Inferior parietal cortex (tissue), 1 donor: ENCODE measurements around the gene ING4.

ENCODE experiments used
- DNase-seq: peaks from one replicate; pipeline ENCODE4 v3.0.0-alpha.2; 2016; ENCODE audit errors: extremely low spot score

ING4 gene

DNA sequence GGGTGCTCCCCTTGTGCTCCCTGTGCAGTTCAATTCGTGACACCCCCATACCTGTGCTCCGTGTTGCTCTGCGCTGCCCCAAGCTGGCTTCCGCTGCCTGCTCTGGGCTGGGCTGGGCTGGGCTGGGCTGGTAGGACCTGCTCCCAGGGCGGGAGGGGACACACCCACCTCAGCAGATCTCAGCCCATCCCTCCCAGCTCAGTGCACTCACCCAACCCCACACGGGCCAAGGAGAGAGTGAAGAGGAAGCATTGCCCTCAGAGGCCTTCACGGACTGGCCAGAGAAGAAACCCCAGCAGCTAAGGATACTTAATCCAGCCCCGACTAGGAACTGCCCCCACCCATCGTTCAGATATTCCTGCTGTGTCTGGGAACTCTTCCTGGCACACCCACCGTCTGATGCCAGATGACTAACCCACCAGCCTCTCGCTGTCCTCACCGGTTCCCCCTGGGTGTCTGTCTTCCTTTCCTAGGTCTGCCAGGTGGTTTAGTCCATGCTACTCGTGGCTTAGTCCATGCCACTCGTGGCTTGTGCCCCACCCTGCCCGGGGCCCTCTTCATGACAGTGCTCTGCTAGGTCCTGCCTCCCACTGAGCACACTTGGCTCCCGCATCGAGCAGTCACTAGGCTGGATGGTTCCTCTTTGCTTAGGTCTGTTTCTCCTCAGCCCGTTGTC, 26.9 kb downstream of the ING4 start, which contains the start of gene LPAR5:
TSS of gene LPAR5 (minus strand) at position 104 of the 676 bp plus-strand sequence. CDS start 14,711 bp downstream, outside the sequence.
- no peak for DNase-seq

DNA sequence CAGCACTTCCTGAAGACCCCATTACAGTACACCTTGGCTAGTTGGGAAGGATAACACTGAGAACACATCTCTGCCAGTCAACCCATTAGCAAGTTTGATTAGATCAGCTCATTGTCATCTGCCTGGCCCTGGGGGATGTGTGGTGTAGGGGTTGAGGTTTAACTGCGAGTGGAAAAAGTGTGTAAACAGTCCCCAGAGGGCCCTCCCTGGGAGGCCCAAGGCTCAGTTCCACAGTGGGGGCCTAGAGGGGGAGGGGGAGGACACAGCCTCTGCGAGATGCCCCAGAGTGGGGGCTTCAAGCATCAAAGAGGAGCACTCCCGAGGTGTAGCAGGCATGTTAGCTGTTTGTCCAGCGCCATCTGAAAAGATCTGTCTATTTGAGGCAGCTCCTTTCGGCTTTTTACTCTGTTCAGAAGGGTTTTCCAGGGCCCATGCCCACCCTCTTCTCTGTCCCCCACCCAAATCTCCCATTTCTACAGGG, 27.5 kb downstream of the ING4 start:
- DNase-seq: no peak

DNA sequence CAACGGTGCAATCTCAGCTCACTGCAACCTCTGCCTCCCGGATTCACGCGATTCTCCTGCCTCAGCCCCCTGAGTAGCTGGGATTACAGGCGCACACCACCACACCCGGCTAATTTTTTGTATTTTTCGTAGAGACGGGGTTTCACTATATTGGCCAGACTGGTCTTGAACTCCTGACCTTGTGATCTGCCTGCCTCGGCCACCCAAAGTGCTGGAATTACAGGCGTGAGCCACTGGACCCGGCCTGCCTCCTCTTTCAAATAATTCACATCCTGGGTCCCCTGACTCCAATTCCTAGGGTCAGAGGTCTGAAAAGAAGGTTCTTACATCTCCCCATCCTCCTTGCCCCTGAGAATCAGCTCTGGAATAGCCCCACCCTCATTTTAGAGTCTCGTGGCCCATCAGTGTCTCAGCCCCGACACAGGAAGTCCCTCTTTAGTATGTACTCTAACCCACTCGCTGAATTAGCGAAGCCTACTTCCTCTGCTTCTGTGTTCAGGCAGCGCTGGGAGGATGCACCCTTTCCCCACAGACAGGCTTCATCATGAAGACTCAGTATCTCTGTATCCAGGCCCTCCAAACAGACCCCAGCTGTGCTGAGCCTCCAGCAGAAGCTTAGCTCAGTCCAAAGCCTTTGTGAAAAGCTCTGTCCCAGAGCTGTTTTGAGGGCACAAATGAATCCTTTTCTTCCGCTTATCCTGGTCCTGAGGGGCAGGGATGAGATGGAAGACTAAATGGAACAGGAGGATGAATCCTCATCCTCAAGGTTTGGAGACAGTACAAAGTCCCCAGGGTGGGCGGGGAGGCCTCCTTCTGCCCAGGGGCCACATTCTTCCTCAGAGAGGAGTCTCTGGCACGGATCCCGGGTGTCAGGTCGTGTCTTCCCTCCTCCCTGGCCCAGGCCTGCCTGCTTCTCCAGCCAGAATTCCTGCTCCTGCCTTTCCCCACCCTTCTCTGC, 30.6 kb downstream of the ING4 start:
- DNase-seq: no peak

DNA sequence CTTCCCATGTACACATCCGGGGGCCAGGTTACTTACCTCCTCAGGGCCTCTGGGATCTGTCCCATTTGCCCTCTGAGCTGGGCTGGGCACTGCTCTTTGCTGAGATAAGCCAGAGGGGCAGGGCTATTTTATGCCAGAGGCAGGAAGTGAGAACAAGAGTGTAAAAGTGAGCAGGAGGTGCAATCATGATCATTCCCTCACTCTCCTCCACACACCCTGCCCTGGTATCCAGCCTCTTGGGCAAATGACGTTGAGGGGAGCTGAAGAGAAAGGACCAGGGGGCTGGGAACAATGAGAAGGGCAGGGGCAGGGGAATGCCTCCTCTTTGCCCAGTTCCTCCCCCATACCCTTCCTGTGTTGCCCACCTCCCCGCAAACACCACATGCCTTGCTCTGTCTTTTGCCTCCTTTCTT, 31.4 kb downstream of the ING4 start:
- DNase-seq: no peak

DNA sequence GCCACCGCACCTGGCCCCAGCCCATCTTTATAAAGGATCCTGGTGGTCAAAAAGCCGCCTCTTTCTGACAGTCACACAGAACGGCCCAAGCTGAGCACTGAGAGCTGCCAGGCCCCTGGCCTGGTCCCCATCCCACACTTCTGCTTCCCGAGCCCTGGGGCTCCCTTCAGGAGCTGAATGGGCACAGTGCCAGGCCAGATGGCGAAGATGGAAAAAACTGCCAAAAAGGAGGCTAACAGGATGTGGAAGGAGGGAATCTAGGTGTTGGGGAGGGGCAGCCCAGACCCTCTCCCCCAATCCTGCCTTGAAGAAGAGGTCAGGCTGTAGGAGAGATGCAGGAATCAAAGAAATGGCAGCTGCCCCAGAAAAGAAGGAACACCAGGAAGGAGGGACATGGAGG, 32.2 kb downstream of the ING4 start:
- DNase-seq: no peak

DNA sequence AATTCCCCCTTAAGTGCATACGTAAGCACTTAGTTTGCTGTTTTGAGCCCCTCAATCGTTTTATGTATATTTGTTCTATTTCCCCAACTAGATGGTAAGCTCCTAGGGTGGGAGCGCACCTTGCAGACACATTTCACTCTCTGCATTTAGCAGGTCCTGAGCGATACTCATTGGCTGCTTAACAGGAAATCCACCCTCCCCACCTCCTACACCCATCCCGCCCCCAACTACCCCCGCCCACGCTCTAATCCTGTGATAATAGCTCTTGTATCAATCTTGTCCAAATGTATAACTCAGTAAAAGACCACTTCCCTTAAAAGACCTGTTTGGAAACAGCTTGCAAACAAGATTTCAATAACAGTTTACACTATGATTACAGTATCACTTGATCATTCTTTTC, 35.3 kb downstream of the ING4 start:
- no peak for DNase-seq

DNA sequence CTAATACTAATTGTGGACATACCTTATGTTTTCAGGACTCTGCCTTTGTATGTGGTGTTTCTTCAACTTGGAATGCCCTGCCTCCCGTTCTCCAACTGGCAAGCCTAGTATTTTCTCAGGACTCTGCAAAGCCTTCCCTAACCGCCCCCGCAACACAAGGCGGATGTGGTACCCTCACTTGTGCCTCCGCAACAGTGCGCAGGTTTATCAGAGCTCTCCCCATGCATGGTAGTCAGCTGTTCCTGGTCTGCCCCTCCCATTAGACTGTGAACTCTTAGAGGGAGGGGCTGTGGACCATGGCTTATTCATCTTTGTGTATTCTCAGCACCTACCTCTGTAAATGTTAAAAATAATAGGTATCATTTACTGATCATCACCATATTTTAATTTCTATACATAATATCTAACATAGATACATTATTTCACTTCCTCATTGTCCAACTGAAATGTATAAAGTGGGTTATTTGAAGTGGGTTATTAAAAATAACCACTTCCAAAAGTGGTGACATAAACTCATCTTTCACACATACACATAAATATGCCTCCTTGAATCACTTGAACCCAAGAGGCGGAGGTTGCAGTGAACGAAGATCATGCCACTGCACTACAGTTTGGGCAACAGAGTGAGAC, 36.1 kb downstream of the ING4 start:
- DNase-seq: no peak

DNA sequence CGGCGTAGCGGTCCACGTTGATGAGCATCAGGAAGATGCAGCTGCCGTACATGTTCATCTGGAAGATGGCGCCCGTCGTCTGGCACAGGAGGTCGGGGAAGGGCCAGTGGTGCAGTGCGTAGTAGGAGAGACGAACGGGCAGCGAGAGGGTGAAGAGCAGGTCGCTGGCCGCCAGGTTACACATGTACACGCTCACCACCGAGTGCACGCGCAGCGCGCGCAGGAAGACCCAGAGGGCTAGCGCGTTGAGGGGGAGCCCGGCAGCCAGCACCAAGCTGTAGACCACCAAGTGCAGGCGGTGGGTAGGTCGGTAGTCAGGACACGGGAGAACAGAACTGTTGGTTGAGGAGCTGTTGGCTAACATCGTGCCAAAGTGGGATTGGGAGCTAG, 42.0 kb downstream of the ING4 start:
- no peak for DNase-seq

DNA sequence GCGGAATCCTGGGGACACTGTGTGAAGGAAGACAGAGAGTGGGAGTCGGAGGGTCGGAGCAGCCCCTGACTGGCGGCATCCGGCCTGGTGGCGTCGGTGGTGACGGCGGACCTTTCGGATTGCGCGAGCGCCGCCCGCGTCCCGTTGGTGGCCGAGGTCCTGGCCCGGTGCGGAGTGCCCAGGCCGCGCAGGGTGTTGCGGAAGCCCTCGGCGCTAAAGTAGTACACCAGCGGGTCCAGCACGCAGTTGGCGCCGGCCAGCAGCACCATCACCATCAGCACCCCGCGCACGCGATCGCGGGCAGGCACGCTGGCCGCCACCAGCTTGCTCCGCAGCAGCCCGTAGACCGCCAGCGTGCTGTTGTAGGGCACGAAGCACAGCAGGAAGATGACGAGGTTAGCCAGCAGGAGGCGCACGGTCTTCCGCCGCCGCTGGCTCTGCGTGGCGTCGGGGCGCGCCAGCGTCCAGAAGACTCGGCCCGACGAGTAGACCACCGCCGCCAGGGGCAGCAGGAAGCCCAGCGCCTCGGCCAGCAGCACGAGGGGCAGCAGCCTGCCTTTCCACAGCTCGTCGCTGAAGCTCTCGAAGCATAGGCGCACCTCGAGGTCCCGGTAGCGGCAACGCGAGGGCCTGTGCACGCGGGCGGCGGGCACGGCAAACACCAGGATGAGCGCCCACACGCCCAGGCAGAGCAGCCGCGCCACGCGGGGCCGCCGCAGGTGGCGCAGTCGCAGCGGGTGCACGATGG, 42.6 kb downstream of the ING4 start:
- DNase-seq: no peak

DNA sequence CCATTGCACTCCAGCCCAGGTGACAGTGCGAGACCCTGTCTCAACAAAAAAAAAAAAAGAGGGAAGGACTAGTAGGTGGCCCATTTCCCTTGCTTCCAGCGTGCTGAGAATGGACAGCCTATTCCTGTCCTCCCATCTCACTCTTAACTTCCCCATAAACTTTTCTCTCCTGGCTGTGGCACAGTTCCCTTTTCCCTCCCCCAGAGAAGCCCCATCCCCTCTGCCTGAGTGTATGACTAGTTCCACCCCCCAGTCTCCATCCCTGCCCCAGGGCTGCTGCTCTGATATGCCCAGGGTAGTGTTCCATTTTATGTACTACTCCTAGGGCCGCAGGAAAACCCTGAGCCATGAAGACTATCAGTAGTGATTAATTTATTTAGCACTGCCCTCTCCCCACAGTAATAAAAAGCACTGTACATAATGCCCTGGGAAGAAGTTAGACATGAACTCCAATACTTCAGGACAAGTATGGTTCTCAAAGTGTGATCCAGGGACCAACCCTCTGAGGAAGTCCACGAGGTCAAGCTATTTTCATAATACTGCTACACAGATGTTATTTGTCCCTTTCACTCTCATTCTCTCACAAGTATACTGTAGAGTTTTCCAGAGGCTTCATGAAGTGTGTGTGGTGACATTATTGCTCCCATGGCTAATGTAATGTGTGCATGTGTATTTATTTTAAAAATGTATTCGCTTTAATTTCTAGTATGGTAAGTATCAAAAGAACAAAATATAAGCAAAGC, 44.3 kb downstream of the ING4 start:
- no peak for DNase-seq

DNA sequence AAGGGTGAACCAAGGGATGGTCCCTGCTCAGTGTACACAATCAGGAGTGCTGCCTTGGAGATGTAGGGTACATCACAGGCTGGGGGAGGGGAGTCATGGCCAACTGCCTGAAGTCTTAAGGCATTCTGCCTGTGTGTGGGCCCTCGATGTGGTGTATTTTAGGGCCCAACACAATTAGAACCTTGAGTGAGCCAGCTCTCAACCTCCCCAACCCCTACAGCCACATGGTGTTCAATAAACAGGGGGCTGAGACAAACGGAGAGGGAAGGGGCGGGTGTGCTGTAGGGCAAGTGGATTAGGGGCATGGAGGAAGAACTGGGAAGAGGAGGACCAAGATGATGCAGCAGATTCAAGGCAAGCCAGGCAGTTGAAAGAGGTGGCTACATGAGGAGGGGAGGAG, 47.1 kb downstream of the ING4 start:
- no peak for DNase-seq

DNA sequence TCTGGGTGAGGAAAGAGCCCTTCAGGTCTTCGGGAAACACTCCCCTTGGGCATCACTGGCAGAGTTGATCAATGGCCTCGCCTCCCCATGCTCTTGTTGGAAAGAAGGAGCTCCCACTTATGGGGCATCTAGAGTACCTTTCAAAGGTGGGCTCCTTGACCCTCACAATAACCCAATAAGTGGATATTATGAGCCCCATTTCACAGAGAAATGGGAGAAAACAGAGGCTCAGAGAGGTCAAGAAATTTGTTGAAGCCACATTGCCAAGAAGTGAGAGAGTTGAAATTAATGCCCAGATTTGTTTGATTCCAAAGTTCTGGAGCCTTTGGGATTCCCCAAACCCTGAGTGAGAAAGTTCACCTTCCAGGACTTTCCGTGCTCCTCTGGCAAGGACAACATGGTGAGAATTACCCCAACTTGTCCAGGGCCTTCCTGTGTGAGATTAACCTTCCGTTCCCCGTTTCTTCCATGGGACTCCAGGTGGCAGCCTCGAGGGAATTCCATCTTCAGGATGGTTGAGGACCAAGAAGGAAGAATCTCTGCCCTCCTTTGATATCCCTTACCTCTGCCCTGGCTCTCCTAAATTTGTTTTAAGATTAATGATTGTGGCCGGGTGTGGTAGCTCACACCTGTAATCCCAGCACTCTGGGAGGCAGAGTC, 48.3 kb downstream of the ING4 start:
- no peak for DNase-seq

DNA sequence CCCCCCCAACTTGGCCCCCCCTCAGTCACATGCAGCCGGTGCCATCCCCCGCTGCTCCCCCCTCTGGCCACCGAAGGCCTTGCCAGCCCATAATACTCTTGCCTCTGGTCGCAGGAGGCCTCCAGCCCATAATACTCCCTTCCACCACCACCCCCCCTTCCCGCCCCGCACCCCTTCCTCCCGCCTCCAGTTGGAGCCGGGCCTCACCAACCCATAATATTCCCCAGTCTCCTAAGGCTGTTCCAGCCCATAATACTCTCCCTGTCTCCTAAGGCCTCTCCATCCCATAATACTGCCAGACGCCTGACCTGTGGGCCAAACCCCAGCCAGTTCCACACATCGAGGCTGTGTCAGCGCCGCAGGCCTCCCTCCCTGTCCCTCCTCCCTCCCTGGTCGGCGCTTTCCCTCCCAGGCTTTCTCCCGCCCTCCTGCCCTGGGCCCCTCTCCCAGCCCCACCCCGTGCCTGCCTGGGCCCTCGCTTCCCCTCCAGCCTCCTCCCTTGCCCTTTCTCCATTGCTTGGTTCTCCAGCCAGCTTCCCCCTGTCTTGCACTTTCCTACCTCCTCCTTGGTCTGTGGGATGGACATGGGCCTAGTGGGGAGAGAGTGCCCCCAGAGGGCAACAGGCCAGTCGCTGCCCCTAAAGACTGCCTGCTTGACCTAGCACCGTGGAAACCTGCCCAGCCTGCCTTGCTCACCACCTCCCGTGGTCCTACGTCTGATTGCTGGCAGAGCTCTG, 49.0 kb downstream of the ING4 start:
- DNase-seq: peak; percentile 93

DNA sequence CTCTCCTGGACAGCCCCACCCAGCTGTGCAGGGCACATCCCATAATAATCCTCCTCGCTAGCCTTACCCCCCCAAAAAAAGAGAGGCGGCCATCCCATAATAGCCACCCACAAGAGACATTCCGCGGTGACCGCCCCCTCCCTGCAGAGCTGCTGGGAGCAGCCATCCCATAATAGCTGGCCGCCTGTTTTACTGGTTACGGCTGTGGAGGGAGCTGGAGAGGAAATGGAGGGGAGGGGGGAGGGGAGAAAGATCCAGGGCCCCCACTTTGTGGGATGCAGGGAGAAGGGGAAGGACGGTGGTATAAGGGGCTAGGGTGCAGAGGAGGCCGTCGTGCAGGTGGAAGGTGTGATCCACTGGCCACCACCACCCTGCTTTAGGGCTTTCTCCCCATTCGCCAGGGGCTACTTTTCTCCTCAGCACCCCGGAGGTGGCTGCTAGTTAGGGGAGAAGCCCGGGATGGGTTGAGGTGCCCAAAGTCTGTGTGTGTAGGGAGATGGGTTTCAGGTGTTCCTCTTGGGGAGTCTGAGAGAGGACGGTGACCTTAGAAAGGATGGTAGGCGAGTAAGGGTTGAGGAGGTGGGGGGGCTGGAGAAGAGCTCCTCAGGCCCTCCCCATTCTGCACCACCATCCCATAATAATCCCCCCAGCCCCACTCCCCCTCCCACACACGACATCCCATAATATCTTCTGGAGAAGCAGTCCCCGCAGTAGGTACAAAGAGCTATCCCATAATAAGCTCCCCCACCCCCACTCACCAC, 49.7 kb downstream of the ING4 start:
- DNase-seq: peak; percentile 73

DNA sequence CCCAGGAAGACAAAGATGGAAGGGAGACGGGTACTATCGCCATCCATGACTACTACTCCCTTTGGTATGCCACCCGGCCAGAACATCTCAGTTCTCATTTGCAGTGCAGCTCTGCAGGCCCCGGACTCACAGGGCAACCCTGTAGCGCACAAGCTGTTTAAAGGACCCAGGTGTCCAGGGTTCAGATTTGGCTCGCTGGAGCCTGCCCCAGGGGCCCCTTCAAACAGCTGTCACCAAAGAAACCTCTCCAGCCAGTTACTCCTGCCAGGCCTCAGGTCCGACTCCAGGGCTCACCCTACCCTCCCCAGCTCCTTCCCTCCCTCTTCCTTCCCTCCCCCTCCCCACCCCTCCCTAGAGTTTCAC, 50.3 kb downstream of the ING4 start:
- DNase-seq: no peak

DNA sequence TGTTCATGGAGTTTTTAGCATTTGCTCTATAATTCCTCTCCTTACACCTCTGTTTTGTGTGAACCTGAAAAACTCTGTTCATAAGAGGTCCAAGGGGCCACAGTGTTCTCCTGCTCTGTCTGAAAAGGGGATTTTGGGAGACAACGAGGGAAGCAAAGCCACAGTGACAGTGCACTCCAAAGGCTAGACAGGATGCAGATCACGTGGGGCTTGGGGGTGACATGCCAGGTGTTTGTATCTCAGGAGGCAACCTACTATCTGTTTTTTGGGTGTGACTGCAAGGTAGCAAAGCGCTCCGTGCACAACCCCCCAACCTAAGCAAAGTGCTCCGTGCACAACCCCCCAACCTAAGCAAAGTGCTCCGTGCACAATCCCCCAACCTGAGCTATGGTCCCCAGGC, 50.7 kb downstream of the ING4 start:
- no peak for DNase-seq

DNA sequence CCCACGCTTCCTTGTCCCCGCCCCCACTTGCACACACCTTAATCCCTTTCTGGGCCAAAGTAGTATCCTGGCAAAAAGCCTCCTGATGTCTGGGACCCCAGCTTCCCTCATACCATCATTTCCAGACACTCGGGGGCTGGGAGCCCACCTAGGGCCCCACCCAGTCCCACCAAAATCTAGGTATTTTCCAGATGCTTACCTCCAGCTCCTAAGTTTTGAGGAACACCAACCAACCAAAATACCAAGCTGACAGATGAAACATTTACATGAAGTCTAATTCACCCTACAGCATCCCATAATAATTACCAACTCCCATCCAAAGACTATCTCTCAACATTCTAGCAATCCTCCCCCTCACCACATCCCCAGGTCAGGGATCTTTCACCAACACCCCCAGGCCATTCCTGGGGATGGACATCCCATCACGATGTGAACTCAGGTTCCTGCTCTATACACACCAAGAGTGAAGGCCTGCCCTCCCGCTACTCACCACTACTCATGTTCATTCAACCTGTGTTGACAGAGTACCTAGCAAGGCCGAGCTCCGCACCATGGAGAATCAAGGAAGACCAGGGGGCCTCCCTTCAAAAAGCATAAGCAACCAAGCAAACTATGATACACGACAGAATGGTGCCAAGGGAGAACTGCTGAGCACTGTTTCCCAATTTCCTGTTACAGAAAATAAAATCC, 54.2 kb downstream of the ING4 start:
- no peak for DNase-seq
